Adrenal gland (tissue), 5 donors: ENCODE measurements around the gene SCGN.

ENCODE experiments used
- CTCF ChIP-seq, 6 experiments: fragments of 450-650 bp in 4 of 6; fragments of 200-600 bp in 2 of 6; sonication (generic) in 1 of 6; IDR thresholded peaks; 1 replicate in 5 of 6; 2 replicates in 1 of 6; pipeline versions ENCODE4 v1.5.1 to v1.8.0; 2016 to 2021; ENCODE audit warnings: antibody characterized with exemption in 6 of 6, mild to moderate bottlenecking in 2 of 6, moderate library complexity in 1 of 6
- POLR2A ChIP-seq, 2 donors: fragments of 450-650 bp; IDR thresholded peaks; one replicate each; pipeline ENCODE4 v1.6.1; 2017; ENCODE audit warnings: antibody characterized with exemption in 2 of 2, mild to moderate bottlenecking in 2 of 2, moderate library complexity in 1 of 2
- donor health status: DM: no; HTN: no; CAD: no.

GRCh38 chr6:25627001-25627400 lies 25.0 kb upstream of the SCGN start:
- TF ChIP-seq CTCF (IDR thresholded peaks at IDR 0.05), result no peak
- no peak for TF ChIP-seq POLR2A (IDR thresholded peaks at IDR 0.05)
